Stimulated activated naive CD8-positive, alpha-beta T cell treated with anti-CD3 and anti-CD28 coated beads, Interleukin-15, amount 100 ng/mL, for 72 hours (primary cell): Measurements from ENCODE around the gene KAZN.

Experiments used
- ATAC-seq: fragments of 150-1000 bp; cut with Tn5 transposase; 2 replicates; pipeline ENCODE4 v1.10.0; 2021; ENCODE audit warnings: mild to moderate bottlenecking, moderate library complexity
- DNase-seq, 2 donors: peaks; one replicate each; pipeline ENCODE4 v3.0.0; 2021 to 2022
- H3K27ac Mint-ChIP-seq, 2 donors: one replicate each; pipeline ENCODE4 v1.8.0; 2022; ENCODE audit warnings: mild to moderate bottlenecking in 2 of 2, mixed read lengths in 2 of 2, moderate library complexity in 2 of 2
- H3K27me3 Mint-ChIP-seq: one replicate; pipeline ENCODE4 v1.8.0; 2022; ENCODE audit warnings: mixed read lengths
- H3K4me1 Mint-ChIP-seq: one replicate; pipeline ENCODE4 v1.8.0; 2022; ENCODE audit warnings: mild to moderate bottlenecking, mixed read lengths
- H3K4me3 Mint-ChIP-seq, 2 donors: one replicate each; pipeline ENCODE4 v1.8.0; 2022; ENCODE audit warnings: mild to moderate bottlenecking in 2 of 2, mixed read lengths in 2 of 2, moderate library complexity in 1 of 2
- H3K9me3 Mint-ChIP-seq, 2 donors: one replicate each; pipeline ENCODE4 v1.8.0; 2022; ENCODE audit warnings: mixed read lengths in 2 of 2

KAZN gene

DNA sequence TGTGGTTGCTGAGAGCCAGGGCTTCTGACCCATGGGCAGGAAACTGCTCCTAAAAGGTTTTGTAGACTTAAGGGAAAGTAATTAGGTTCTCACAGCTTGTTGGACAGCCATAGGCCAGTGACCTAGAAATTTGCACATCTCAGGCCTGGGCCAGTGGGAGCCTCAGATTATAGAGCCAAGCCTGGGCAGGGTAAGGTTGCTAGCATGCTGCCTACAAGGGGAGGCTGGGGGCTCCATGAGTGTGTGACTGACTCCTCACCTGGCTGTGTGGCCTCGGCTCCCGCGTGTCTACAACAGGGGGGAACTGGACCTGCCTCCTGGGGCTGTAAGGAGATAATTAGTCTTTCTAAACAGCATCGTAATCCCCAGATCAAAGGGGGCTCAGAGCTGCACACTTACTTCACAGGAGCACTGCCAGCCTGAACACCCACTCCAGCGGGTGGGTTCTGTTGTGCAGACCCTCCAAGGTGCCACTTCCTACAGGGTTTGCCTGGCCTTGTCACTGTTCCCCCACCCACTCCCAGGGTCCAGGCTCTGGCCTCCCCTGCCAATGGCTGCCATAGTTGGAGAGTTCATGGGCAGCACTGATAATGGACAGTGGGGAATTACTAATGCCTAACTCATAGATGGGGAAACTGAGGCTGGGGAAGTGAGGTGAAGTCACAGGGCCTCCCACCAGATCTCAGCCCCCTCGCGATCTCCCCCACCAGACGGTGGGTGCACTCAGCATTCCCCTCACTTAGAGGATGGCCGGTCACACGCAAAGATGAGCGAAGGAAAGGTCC is 324.6 kb downstream of the KAZN start:
- Mint-ChIP-seq H3K27ac (peak overlapping the region in 1 of 2 donors; percentile 67), H3K4me3 (peak overlapping the region; percentile 56 to 79), H3K9me3 (no peaks in the 10 kb centered on the region), H3K27me3 (peaks cover 73% of the 10 kb centered on the region), H3K4me1 (peaks cover 16% of the 10 kb centered on the region)
- ATAC-seq (no peak), DNase-seq (no peak)

DNA sequence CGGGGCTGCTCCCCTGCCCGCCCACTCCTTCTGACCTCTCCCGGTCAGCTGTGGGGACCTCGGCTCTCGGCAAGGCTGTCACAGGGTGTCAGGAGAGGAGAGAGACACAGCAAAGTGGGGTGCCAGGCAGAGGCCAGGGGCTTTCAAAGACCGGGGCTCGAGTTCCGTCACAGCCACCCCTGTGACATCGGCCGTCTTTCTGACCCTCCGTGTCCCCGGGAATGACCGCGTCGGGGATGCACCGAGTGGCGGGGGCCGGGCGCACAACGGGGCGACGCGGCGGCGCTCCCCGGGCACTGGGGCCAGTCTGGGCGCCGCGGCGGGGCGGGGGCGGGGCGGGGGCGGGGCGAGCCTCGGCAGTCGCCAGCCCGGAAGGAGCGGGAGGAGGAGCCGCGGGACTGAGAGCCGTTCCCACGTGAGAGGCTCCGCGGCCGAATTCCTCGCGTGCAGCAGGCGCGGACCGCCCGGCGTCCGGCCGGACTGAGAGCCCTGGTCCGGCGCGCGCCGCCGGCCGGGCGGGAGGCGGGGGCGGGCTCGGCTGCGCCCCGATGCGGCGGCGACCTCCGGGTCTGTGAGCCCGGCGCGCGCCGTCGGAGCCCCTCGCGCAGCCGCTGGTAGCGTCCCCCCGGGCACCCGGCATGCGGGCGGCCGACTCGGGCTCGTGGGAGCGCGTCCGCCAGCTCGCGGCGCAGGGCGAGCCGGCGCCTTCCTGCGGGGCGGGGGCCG is 325.4 kb downstream of the KAZN start:
- no peaks in the 10 kb centered on the region for H3K9me3 Mint-ChIP-seq
- H3K27ac Mint-ChIP-seq = no peak overlapping the region
- H3K4me3 Mint-ChIP-seq = peak overlapping the region; percentile 56 to 79
- DNase-seq = peak; percentile 13 to 21
- peak; percentile 77 for ATAC-seq
- H3K27me3 Mint-ChIP-seq = peaks cover 74% of the 10 kb centered on the region
- peaks cover 16% of the 10 kb centered on the region for H3K4me1 Mint-ChIP-seq

DNA sequence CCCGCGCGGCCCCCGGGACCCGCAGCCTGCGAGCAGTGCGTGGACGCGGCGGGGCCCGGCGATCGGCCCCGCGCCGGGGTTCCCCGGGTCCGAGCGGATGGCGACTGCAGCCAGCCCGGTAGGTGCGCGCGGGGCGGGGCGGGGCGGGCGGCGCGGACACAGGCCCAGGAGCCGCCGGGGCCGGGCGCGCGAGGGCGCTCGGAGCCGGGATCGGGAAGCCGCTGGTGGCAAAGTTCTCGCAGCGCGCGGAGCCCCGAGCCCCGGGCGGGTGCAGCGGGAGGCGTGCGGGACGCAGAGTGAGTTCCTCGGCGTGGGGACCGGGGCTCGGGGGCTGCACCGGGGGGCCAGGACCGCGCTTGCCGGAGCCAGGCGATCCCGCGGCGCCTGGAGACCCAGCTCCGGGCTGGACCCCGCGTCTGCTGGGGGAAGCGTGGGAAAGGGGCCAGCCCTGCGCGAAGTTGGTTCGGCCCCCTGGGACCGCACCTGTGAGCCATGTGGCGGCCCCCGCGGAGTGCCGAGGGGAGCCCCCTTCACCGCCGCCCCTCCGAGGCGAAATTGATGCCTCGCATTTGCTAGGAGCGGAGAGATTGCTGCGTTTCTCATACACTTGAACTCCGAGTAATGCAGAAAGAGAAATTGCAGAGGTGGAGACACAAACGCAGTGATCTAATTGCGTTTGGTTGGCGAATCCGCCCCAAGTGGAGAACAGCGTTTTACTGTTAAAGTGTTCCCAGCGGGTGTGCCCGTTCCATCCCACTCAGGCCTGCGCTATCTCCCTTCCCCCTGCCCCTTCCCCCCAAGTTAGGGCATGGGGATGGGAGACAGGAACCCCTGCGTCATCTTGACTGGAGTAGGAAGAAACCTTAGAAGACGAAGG is 326.2 kb downstream of the KAZN start:
- H3K27ac Mint-ChIP-seq = no peak overlapping the region
- H3K27me3 Mint-ChIP-seq = peaks cover 74% of the 10 kb centered on the region
- DNase-seq = no peak
- peaks cover 16% of the 10 kb centered on the region for H3K4me1 Mint-ChIP-seq
- peak overlapping the region; percentile 67 to 79 for H3K4me3 Mint-ChIP-seq
- no peaks in the 10 kb centered on the region for H3K9me3 Mint-ChIP-seq
- peak; percentile 52 for ATAC-seq

DNA sequence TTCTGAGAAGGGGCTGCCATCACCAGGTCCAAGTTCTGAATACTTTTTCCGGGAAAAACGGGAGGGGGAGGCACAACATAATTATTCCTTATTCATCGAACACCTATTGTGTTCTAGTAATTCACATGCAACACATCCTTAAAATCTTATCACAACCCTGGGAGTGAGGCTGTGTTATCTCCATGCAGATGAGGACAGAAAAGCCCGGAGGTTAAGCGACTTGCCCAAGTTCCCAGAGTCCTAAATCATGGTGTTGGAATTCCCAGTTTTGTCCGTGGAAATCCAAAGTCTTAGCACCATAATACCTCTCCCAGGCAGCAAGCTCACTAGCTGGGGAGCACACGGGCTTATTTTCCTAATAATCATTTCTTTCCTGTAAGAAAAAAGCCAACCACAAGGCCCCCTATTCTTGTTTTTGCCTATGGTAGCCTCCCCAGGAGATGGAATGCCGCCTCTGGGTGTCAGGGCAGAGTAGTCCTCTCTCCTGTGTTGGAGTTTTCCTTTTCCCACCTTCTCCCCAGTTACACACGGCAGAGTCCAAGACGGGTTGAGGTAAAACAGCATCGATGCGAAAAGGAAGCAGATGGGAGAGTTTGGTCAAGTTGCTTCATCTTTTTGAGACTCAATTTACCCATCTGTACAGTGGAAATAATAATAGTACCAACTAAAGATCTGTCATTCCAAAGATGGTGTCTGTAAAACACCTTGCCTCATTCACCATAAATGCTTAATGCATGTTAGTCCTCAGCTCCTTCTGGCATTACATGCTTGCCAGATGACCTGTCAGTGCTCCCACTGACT is 327.1 kb downstream of the KAZN start:
- peaks cover 69% of the 10 kb centered on the region for H3K27me3 Mint-ChIP-seq
- peak overlapping the region; percentile 67 to 79 for H3K4me3 Mint-ChIP-seq
- ATAC-seq (no peak), DNase-seq (no peak)
- peaks cover 16% of the 10 kb centered on the region for H3K4me1 Mint-ChIP-seq
- no peak overlapping the region for H3K27ac Mint-ChIP-seq
- H3K9me3 Mint-ChIP-seq = no peaks in the 10 kb centered on the region

DNA sequence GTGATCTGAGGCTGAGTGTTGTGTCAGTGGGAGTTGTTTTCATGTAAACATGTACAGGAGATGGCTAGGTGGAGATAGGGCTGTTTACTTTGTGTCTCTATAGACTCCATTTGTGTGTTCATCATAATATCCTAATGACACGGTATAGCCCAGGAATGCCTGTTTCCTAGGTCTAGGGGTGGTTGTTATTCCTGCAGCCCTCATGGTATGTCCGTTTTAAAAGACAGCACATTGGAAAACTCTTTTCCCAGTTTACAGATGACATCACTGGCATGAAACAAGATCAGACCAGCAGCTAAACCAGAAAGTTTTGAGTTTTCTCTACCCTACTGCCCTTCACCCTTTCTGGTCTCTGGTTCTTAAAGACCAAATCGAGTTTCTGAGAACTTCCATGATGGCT is 327.7 kb downstream of the KAZN start:
- Mint-ChIP-seq H3K27me3 (peaks cover 62% of the 10 kb centered on the region), H3K4me1 (peaks cover 16% of the 10 kb centered on the region), H3K27ac (no peak overlapping the region), H3K9me3 (no peaks in the 10 kb centered on the region), H3K4me3 (no peak overlapping the region)
- ATAC-seq (no peak), DNase-seq (no peak)

DNA sequence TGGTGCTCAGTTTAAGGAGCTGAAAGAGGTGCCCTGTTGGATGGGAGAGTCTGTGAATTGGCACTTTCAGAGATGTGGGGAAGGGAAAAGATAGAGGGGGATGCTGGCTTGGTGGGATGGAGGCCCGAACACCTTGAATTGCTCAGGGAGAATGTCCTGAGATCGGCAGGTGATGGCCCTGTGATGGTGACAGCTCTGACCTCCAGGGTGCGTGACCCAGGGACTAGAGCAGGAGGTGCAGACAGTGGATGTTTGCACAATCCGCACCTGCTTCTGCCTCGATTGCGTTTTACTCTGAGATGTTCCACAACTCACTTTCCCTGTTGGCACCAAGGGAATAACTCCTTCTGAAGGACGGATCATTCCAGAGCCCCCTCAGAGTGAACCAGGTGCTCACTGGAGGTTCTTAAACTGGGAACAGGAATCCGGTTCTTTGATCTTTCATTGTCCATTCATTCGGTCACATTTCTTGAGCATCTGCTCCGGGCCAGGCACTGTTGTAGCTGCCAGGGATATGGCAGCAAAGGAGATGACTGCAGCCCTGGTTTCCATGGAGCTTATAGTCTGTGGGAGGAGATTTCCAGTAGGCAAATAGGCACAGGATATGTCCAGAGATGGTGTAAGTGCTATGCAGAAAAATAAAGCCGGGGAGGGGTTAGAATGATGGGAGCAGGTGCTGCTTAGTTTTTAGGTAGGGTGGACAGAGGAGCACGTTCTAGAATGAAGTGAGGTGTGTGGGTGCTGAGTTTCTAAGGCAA is 328.5 kb downstream of the KAZN start:
- peaks cover 54% of the 10 kb centered on the region for H3K27me3 Mint-ChIP-seq

DNA sequence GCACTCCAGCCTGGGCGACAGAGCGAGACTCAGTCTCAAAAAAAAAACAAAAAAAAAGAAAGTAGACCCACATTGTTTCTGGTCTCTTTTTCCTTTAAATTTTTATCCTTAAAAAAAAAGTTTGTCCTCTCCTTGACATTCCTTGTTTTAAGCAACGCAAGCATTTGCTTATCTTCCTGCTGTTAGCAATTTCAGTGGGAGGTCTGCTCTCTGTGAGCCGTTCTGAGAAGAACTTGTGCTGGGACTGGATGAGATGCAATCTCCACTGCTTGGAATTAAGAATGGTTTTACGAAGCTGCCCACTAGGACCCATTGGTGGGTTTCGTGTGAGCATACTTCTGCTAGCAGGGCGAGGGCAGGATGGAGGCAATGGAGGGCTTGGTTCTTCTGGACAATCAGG is 329.9 kb downstream of the KAZN start:
- DNase-seq = no peak
- peaks cover 40% of the 10 kb centered on the region for H3K27me3 Mint-ChIP-seq
- H3K4me1 Mint-ChIP-seq = peaks cover 14% of the 10 kb centered on the region
- no peaks in the 10 kb centered on the region for H3K9me3 Mint-ChIP-seq
- H3K4me3 Mint-ChIP-seq = no peak overlapping the region
- ATAC-seq = no peak
- H3K27ac Mint-ChIP-seq = no peak overlapping the region

More for the DNA sequence above, 328.5 kb downstream of the KAZN start:
- Mint-ChIP-seq H3K9me3 (no peaks in the 10 kb centered on the region), H3K27ac (no peak overlapping the region), H3K4me3 (no peak overlapping the region), H3K4me1 (peaks cover 16% of the 10 kb centered on the region)
- DNase-seq (no peak), ATAC-seq (no peak)

DNA sequence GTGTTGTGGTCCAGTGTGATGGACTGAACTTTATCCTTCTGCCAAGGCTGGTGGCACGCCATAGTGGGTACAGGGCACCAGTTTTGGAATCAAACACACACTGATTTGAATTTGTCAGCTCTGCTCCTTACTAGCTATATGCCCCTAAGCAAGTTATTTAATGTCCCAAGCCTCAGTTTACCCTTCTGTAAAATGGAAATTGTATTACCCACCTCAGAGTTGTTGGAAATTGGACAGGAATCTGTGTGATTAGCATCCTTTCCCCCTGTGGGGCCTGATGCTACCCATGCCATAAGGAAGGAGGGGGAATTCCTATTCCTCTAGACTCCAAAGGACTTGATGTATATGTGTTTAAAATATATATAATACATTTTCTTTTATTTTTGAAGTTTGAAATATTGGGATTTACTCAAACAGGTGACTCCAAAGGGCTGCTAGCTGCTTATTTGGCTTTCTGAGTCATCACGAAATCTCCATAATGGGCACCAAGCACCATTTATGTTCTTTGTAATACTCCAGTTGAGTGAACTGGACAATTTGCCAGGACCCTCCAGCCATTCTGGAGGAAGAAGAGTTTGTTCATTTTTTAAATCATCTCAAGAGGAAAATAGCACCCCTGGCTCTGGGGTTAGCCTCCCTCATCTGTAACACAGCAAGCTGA is 330.5 kb downstream of the KAZN start:
- DNase-seq (no peak), ATAC-seq (no peak)
- peaks cover 36% of the 10 kb centered on the region for H3K27me3 Mint-ChIP-seq
- no peak overlapping the region for H3K4me3 Mint-ChIP-seq
- H3K9me3 Mint-ChIP-seq = no peaks in the 10 kb centered on the region
- peaks cover 11% of the 10 kb centered on the region for H3K4me1 Mint-ChIP-seq
- H3K27ac Mint-ChIP-seq = no peak overlapping the region

DNA sequence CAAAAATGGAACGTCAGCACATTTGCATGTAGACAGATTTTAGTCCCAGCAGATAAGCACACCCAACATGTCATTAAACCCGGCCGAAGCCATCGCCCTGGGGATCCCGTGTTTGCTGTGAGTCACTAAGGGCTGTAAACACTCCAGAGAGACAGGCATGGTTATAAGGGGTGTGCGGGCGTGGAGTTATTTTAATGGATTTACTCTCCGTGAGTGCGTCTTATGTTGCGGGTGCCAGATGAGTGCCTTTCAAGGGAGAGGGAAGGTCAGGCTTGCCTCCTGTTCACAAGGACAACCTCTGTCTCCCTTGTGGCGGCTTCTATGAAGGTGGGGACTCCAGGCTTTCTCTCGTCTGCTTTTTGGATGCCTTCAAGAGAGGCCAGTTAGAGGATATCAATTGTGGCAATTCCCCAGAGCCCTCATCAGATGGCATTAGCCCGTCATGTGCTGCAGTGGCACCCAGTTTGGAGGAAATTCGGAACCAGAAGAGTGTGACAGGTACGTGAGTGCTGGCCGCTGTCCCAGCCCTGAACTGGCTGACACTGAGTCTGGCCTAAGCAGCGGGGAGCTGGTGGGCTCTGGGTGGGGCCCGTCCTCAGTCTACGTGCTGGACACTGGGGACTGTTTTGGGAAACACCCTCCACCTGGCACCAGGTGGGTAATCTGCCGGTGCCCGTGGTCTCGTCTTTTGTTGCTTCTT is 331.2 kb downstream of the KAZN start:
- Mint-ChIP-seq H3K27me3 (peaks cover 35% of the 10 kb centered on the region), H3K4me1 (peaks cover 11% of the 10 kb centered on the region), H3K4me3 (no peak overlapping the region), H3K27ac (no peak overlapping the region), H3K9me3 (no peaks in the 10 kb centered on the region)
- ATAC-seq (no peak), DNase-seq (no peak)

DNA sequence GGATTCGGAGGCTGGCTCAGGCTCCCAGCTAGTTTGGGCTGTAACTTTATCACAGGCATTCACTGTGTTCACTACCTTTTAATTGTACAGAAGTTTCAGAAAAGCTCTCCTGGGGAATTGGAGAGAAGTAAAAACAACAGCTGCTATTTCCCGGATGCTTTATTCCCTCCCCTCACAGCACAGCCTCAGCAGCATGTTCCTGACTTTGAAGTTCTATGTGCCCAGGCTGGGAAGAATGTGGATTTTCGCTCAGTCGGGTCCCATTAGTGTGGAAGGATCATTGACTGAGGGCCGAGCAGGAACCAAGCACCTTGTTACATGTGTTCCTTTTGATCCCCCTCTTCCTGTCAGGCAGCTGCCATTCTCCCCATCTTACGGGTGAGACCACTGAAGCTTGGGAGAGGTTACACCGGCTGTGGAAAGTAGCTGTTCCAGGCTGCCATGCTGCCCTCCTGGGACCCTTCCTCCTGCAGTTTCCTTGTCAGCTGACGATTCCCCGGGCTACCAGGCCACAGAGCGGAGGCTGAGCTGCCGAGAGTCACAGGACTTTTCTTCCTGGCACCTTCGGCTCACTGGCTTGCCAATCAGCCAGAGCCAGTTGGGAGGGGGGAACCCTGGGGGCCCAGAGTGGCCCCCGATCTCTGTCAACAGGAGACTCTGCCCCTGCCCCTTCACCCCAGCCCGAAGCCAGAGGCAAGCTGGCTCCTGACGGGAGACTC is 331.9 kb downstream of the KAZN start:
- no peaks in the 10 kb centered on the region for H3K9me3 Mint-ChIP-seq
- H3K27me3 Mint-ChIP-seq = peaks cover 28% of the 10 kb centered on the region
- H3K4me3 Mint-ChIP-seq = no peak overlapping the region
- peaks cover 4% of the 10 kb centered on the region for H3K4me1 Mint-ChIP-seq
- no peak overlapping the region for H3K27ac Mint-ChIP-seq
- no peak for DNase-seq
- no peak for ATAC-seq

DNA sequence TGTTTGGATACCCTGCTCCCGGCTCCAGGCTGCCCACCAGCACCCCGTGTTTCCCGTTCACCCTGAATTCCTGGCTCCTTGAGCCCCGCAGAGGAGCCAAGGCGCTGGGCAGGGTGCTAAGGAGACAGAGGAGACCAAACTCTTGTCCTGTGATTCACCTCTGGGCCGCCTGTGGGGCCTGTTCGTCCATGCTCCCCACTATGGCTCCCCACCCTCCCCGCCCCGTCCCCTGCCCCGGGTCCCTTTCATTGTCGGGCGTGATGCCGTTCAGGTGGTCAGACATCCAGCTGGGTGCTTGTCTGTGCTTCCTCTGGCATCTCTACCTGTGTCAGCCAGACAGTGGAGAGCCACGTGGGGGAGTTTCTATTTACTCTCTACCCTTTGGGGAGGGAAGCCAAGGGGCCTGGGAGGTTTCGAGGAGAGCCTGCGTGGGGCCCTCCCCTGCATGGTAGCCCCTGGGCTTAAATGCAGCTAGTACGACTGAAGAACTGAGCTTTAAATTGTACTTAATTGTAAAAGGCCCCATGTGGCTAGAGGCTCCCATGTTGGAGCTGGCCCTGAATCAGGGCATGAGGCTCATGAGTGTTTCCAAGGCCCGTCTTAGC is 333.7 kb downstream of the KAZN start:
- Mint-ChIP-seq H3K27me3 (peaks cover 11% of the 10 kb centered on the region), H3K4me1 (no peaks in the 10 kb centered on the region), H3K27ac (no peak overlapping the region), H3K9me3 (no peaks in the 10 kb centered on the region), H3K4me3 (no peak overlapping the region)
- no peak for DNase-seq
- no peak for ATAC-seq

DNA sequence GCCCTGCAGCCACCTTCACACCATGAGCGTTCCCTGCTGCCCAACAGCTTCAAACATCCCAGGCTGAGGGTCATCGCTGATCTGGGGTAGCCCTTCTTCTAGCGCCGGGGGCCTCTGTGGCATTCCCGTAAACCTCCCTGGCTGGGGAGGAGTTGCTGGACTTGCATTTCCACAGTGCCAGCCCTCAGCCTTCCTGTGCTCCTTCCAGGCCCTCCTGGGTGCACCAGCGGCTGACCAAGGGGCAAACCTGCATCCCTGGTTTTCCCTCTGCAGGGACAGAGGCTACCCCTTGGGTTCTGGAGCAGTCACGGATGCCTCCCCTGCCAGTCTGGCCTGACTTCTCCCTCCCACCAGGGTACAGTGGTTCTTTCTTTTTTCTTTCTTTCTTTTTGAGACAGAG is 336.4 kb downstream of the KAZN start:
- Mint-ChIP-seq H3K4me1 (no peaks in the 10 kb centered on the region), H3K27me3 (no peaks in the 10 kb centered on the region), H3K9me3 (no peaks in the 10 kb centered on the region), H3K4me3 (no peak overlapping the region), H3K27ac (no peak overlapping the region)
- ATAC-seq (no peak), DNase-seq (no peak)

DNA sequence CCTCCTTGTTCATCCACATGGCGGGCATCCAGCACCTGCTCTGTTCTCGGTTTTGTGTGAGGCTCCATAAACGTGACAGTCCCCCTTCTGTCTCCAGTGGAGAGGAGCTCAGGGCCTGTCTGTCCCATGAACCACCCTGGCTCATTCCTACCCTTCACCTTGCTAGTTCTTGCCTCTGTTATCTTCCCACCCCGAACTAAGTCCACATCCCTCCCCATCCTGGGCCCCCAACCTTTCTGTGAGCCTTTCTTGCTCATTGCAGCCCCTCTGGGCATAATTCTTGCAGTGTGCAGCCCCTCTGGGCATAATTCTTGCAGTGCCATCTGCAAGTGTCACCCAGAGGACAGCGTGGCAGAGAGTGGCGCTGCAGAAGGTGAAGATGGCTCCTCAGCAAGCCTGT is 338.3 kb downstream of the KAZN start:
- H3K27ac Mint-ChIP-seq = peak overlapping the region in 1 of 2 donors; percentile 19

More for the DNA sequence above, 338.3 kb downstream of the KAZN start:
- Mint-ChIP-seq H3K9me3 (no peaks in the 10 kb centered on the region), H3K27me3 (no peaks in the 10 kb centered on the region), H3K4me3 (no peak overlapping the region), H3K4me1 (no peaks in the 10 kb centered on the region)
- DNase-seq (no peak), ATAC-seq (no peak)
